Mammary epithelial cell (primary cell): ENCODE measurements around the gene NFASC.

Experiments used
- EZH2 ChIP-seq: IDR thresholded peaks from 2 replicates; pipeline ENCODE4 v1.6.1; 2012; ENCODE audit warnings: low read length, inconsistent platforms, borderline replicate concordance
- TF ChIP-seq, protein P1 (sequence below), 2 donors: IDR thresholded peaks in 1 of 2; conservative IDR thresholded peaks in 1 of 2; 2 replicates each; pipeline ENCODE4 v1.5.1; 2011 to 2012; ENCODE audit warnings: inconsistent platforms in 2 of 2, low read length in 2 of 2, mild to moderate bottlenecking in 2 of 2, control low read depth in 1 of 2, low read depth in 1 of 2; ENCODE audit not compliant: insufficient read depth in 1 of 2; ENCODE audit errors: extremely low read depth in 1 of 2

DNA sequence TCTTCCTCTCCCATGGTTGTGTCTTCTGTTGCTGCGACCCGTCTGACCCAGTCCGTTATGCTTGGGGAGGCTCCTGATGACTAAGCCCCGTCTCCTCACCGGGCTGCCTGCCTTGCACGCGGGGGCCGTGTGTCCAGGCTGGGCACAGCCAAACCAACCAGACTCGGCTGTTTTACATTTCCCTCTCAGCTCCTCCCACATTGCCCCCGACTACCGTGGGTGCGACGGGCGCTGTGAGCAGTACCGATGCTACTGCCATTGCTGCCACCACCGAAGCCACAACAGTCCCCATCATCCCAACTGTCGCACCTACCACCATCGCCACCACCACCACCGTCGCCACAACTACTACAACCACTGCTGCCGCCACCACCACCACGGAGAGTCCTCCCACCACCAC is 126.3 kb downstream of the NFASC start:
- TF ChIP-seq, protein P1, sequence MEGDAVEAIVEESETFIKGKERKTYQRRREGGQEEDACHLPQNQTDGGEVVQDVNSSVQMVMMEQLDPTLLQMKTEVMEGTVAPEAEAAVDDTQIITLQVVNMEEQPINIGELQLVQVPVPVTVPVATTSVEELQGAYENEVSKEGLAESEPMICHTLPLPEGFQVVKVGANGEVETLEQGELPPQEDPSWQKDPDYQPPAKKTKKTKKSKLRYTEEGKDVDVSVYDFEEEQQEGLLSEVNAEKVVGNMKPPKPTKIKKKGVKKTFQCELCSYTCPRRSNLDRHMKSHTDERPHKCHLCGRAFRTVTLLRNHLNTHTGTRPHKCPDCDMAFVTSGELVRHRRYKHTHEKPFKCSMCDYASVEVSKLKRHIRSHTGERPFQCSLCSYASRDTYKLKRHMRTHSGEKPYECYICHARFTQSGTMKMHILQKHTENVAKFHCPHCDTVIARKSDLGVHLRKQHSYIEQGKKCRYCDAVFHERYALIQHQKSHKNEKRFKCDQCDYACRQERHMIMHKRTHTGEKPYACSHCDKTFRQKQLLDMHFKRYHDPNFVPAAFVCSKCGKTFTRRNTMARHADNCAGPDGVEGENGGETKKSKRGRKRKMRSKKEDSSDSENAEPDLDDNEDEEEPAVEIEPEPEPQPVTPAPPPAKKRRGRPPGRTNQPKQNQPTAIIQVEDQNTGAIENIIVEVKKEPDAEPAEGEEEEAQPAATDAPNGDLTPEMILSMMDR (conservative IDR thresholded peaks at IDR 0.05 in 1 of 2, IDR thresholded peaks at IDR 0.05 in 1 of 2; ENCODE audit: extremely low read depth in 1 of 2, insufficient read depth in 1 of 2, low read depth in 1 of 2, low read length in 2 of 2): no peak
- no peak for TF ChIP-seq EZH2
